Neural progenitor cell (in vitro differentiated cells): ENCODE results near the gene TOX2.

Source experiments
- CTCF ChIP-seq: fragments of 200-600 bp; sonication (generic); IDR thresholded peaks from 2 replicates; pipeline ENCODE4 v1.5.1; 2017; ENCODE audit warnings: antibody characterized with exemption, mild to moderate bottlenecking
- EZH2 ChIP-seq: fragments of 200-600 bp; sonication (generic); IDR thresholded peaks from 2 replicates; pipeline ENCODE4 v1.6.1; 2017; ENCODE audit warnings: antibody characterized with exemption, mild to moderate bottlenecking, moderate library complexity

- TF ChIP-seq CTCF (no peak), EZH2 (no peak)
Measured at GRCh38 chr20:43968341-43969000, 53.8 kb downstream of the TOX2 start.
